8988T (cell line): Measurements from ENCODE around the gene KCND1.

Source experiments
- DNase-seq: peaks from one replicate; pipeline ENCODE4 v3.0.0; 2011

KCND1 gene

GRCh38 chrX:48937054-48937907 lies 34.4 kb downstream of the KCND1 start:
- DNase-seq, result no peak

- DNase-seq, result no peak
These were observed 35.1 kb downstream of the KCND1 start for GRCh38 chrX:48936429-48937053.

GRCh38 chrX:48935301-48935670 lies 36.4 kb downstream of the KCND1 start:
- no peak for DNase-seq

- no peak for DNase-seq
These were observed 36.9 kb downstream of the KCND1 start for GRCh38 chrX:48934581-48935300.

GRCh38 chrX:48933757-48934156 lies 37.9 kb downstream of the KCND1 start:
- DNase-seq, result no peak

GRCh38 chrX:48927736-48928382 lies 43.8 kb downstream of the KCND1 start:
- no peak for DNase-seq

GRCh38 chrX:48927123-48927522 lies 44.5 kb downstream of the KCND1 start:
- DNase-seq, result no peak

- DNase-seq, result no peak
These were observed 47.4 kb downstream of the KCND1 start for GRCh38 chrX:48924270-48924669.

GRCh38 chrX:48923771-48924170 lies 47.9 kb downstream of the KCND1 start:
- no peak for DNase-seq

GRCh38 chrX:48920718-48921104 lies 50.9 kb downstream of the KCND1 start:
- no peak for DNase-seq

GRCh38 chrX:48919947-48920717 lies 51.5 kb downstream of the KCND1 start:
- DNase-seq, result no peak

- no peak for DNase-seq
These were observed 52.2 kb downstream of the KCND1 start for GRCh38 chrX:48919360-48919841.

GRCh38 chrX:48918643-48919340 lies 52.9 kb downstream of the KCND1 start, which contains the start of gene PIM2:
TSS of gene PIM2 (minus strand) at chrX:48919024. CDS start at chrX:48918834, 190 bp downstream.
- DNase-seq, result peak; percentile 80

GRCh38 chrX:48918301-48918642 lies 53.4 kb downstream of the KCND1 start:
- no peak for DNase-seq

GRCh38 chrX:48917139-48918001 lies 54.3 kb downstream of the KCND1 start:
- peak; percentile 81 for DNase-seq

- DNase-seq, result no peak
These were observed 56.8 kb downstream of the KCND1 start for GRCh38 chrX:48914593-48915493.

GRCh38 chrX:48913605-48914366 lies 57.9 kb downstream of the KCND1 start:
- no peak for DNase-seq

- DNase-seq, result peak; percentile 67
These were observed 60.0 kb downstream of the KCND1 start, which contains the start of gene SLC35A2 for GRCh38 chrX:48911412-48912182. TSS of gene SLC35A2 (minus strand) at chrX:48911646. CDS start at chrX:48911636, 10 bp downstream.
